HG02943 (cell line): Measurements from ENCODE around the gene PLA2G4C.
"Not testable (repeated sequence)": the region's sequence is repeated elsewhere in the genome, so short reads cannot be mapped to it uniquely, and the experiment has no call there.

ENCODE experiments used
- ATAC-seq: cut with Tn5 transposase; IDR thresholded peaks from one replicate; pipeline ENCODE4 v1.9.1; 2021; ENCODE audit warnings: mild to moderate bottlenecking, low read depth, moderate library complexity; ENCODE audit not compliant: unreplicated experiment

Gene PLA2G4C

DNA sequence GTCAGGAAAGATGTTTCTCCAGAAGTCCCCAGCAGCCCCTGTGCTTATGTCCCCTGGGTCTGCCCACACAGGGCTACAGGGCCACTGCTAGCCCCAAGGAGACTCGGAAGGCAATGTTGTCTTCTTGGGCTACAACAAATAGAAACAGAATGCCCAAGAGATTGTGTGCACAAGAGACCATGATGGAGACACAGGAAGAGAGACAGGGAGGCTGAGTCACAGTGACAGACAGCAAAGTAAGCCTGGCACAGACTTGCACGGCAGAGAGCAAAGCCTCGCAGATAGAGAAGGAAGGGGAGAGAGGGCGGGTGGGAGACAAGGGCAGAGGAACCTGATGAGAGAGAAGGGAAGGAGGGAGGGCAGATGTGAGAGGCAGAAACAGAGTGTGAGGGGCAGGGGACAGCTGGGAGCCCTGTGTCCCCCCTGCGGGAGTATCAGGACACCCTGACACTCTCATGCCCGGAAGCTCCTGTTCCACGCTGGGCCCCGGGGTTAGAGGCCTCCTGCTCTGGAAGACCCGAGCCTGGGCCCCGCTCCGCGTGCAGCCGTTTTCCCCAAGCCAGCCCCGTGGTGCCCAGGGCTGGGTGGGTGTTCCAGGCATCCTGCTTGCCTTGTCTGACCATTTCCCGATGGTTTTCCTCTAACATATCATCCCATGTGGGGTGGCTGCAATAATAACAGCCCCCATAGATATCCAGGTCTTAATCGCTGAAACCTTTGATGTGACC, 2.7 kb upstream of the PLA2G4C start:
- no peak for ATAC-seq

DNA sequence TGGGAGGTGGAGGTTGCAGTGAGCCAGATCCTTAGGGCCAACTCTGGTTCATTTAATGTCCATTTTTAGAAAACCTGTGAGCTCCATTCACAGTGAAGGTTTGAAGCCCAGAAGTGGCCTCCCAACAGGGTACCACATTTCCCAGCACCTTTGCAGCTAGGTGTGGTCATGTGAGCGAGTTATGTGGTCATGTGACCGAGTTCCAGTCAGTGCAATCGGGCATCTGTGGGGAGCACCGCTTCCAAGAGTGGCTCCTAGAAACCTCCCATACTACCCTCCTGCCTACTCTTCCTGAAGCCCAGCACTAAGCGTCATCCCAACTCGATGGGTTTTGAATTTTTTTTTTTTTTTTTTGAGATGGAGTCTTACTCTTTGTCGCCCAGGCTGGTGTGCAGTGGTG, 663 bp upstream of the PLA2G4C start:
- ATAC-seq: no peak

DNA sequence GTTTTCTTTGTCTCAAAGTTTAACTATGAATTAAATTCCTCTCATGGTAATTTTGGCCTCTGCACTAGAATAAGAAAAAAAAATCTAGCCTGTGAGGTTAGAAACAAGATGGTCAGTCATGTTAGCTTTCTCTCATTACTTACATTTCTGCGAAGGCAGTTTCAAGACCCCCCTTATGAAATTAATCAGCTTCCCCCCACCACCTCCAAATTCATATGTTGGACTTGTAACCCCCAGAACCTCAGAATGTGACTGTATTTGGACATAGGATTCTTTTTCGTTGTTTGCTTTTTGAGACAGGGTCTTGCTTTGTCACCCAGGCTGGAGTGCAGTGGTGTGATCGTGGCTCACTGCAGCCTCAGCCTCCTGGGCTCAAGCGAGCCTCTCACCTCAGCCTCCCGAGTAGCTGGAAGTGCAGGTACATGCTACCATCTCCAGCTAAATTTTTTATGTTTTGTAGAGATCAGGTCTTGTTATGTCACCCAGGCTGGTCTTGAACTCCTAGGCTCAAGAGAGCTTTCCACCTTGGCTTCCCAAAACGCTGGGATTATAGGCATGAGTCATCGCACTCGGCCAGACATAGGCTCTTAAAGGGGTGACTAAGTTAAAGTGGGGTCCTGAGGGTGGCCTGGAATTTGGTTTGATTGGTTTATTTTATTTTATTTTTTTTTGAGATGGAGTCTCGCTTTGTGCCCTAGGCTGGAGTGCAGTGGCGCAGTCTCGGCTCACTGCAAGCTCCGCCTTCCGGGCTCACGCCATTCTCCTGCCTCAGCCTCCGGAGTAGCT, 1.4 kb downstream of the PLA2G4C start:
- ATAC-seq: no peak

DNA sequence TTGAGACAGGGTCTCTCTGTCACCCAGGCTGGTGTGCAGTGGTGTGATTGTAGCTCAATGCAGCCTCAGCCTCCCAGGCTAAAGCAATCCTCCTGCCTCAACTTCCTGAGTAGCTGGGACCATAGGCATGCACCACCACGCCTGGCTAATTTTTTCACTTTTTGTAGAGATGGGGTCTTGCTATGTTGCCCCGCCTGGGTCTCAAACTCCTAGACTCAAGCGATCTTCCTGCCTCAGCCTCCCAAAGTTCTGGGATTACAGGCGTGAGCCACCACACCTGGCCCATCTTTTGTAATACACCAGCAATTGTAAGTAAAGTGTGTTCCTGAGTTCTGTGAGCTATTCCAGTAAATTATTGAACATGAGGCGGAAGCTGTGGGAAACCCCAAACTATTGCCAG, 6.7 kb downstream of the PLA2G4C start:
- ATAC-seq: no peak

DNA sequence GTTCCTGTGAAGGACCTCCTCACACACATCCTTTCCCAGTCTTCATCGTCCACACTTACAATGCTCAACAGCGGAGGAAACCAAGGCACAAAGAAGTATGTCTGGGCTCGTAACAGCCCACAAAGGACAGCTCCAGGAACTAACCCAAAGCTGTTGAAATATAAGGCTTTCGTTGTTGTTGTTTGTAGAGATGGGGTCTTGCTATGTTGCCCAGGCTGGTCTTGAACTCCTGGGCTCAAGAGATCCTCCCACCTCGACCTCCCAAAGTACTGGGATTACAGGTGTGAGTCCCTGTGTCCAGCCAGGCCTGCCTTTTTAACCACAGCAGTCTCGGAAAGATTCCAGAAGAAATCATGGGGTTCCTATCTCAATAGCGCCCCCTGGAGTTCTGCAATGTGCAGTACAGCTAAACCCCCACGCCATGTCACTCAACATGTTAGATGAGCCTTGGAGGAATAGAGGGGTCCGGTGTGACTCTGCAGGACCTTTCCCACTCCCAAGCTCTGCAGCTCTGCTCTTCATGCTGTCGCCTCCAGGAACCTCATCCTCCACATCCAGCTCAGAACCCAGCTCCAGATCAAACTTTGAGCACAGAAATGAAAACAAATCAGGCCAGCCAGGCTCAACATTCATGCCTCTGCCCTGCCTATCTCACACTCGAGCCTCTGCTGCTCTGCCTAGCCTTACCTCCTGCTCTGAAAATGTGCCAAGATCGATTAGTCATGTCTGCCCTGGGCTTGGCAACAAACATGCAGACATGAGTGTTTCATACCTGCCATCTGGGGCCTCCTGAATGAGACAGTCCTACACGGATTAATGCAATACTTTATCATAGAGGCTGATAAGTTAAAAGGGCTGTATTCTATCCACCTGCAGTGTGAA, 7.5 kb downstream of the PLA2G4C start:
- ATAC-seq: no peak

DNA sequence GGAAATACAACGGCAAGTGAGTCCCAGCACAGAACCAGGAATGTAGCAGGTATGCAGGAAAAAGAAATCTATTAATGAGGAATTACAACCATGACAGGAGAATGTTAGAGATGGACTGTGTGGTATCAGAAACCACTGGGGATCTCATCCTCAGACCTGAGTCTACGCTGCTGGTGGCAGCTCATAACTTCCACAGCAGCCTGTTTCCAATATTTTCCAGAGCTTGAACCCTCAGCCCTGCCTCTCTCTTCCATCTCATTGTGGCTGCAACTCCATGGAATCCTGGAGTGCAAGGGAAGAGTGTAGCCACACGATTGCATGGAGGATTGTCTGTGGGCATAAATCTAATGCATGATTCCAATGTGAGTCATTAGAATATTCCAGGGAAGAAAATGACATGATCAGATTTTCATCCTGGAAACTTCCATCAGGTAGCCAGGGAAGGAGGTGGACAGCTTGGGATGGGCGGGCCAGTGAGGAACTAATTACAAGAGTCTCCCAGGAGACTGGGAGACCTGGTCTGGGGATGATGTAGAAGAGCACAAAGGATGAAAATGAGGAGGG, 14.9 kb downstream of the PLA2G4C start:
- no peak for ATAC-seq

DNA sequence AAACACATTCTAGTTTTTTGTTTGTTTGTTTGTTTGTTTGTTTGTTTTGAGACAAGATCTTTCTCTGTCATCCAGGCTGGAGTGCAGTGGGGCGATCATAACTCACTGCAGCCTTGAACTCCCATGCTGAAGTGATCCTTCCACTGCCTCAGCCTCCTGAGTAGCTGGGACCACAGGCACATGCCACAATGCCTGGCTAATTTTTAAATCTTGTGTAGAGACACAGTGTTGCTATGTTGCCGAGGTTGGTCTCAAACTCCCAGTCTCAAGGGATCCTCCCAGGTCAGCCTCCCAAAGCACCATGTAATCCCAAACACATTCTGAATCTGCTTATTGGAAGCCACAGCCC, 15.8 kb downstream of the PLA2G4C start:
- ATAC-seq: no peak

DNA sequence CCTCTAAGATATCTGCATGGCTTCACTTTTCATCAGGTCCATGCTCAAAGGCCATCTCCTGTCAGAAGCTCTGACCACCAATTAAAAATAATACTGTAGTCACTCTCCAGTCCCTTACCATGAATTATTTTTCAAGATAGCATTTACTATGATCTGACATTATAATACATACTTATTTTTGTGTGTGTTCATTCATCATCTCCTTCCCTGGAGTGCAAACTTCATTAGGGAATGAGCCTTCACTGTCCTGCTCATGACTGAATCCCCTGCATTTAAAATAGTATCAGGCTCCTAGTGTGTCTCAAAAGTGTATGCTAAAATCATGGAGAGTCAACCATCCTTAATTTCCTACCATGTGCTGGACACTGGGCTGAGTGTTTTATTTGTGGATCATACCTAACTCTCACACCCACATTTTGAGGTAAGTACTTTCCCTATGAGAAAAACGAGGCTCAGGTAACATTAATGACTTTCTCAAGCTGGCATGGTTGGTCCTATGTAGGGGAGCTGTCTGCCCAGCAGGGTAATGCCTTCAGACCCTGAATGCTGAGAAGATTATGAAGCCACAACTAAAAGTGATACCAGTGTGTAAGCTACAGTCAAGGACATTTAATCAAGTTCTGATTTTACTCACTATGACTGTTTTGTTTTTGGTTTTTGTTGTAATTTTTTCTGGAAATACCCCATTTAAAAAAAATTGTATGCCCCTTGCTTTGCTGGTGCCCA, 16.3 kb downstream of the PLA2G4C start:
- no peak for ATAC-seq

DNA sequence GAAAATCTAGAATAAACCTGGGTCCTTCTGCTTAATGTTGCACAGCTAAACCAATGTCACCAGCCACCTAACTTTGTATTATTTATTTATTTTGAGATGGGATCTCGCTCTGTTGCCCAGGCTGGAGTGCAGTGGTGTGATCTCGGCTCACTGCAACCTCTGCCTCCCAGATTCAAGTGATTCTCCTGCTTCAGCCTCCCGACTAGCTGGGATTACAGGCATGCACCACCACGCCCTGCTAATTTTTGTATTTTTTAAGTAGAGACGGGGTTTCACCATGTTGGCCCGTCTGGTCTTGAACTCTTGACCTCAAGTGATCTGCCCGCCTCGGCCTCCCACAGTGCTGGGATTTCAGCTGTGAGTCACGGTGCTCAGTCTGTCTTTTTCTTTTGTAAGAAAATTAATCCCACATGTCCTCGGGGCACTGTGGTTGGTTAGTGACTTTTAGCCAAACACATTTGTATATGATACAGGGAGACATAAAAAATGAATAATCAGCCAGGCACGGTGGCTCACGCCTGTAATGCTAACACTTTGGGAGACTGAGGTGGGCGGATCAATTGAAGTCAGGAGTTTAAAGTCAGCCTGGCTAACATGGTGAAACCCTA, 19.4 kb downstream of the PLA2G4C start:
- ATAC-seq: not testable (repeated sequence)

DNA sequence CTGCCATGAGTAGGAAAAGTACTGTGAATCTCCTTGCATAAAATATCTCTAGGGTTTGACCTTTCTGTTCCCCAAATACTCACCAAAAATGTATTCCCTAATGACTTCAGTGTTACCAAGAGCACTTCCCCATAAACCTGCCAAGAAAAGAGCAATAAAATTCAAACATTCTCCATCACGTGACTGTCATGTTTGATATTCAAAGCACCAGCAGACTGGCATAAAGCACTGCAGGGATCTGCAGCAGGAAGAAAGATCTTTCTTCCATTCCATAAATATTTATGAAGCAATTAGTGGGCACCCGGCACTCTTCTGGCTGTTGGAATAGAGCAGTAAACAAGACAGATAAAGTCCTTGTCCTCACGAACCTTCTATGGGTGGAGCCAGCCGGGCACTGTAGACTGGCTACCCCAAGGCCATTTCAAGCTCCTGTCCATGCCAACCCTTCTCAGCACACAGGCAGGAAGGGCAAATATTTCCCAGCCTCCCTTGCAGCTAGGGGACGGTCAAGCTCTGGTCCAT, 20.3 kb downstream of the PLA2G4C start:
- ATAC-seq: no peak

DNA sequence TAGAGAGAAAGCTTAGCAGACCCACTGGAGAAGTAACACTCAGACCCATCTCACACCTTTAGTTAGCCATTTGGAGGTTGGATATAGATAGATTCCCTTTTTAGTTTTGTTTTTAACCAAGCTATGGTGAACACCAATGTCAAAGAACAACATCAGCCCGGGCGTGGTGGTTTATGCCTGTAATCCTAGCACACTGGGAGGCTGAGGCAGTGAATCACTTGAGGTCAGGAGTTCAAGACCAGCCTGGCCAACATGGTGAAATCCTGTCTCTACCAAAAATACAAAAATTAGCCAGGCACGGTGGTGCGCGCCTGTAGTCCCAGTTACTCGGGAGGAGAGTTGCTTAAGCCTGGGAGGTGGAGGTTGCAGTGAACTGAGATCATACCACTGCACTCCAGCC, 21.6 kb downstream of the PLA2G4C start:
- not testable (repeated sequence) for ATAC-seq

DNA sequence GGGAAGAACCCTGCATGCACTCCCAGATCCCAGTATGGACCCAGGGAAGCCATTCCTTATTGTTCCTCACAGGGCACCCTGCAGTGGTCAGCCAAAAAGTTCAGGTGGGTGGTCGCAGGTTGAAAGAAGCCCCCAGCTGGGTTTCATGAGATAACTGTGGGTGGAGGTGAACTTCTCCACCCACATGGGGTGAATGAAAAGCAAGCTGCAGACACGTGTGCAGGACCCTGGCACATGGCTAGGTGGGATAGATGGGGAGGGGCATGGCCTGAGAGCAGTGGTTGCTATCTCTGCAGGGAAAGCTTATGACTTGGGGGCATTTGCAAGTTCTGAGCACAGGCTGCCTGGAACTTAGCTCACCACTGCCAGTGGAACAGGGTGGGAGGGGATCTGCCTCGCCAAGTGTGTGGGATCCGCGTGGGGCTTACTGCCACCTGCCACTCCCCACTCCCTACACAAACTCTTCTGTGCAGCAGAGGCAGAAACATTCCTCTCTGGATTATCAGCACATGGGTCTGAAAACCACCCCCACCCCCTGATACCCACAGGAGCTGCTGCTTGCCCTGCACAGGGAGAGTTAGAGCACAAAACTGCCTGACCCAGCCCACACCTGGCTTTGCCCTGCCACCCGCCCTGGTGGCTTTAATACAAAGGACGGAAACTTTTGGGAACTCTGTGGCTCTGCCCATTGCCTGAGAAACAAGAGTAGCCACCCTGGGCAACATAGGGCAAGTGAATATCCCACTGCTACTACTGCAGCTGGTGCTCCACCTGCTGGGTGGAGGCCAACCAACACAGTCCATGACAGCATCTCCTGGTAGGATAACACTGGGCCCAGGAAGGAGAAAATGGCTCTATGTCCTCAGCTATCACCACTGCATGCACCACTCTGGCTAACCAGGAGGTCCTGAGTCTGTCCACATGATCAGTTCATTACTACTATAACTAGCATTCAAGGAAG, 24.4 kb downstream of the PLA2G4C start:
- ATAC-seq: no peak

DNA sequence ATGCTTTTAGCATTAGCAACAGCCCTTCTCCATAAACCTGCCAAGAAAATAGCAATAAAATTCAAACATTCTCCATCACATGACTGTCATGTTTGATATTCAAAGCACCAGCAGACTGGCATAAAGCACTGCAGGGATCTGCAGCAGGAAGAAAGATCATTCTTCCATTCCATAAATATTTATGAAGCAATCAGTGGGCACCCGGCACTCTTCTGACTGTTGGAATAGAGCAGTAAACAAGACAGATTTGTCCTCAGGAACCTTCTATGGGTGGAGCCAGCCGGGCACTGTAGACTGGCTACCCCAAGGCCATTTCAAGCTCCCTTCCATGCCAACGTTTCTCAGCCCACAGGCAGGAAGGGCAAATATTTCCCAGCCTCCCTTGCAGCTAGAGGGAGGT, 25.5 kb downstream of the PLA2G4C start:
- ATAC-seq: no peak

DNA sequence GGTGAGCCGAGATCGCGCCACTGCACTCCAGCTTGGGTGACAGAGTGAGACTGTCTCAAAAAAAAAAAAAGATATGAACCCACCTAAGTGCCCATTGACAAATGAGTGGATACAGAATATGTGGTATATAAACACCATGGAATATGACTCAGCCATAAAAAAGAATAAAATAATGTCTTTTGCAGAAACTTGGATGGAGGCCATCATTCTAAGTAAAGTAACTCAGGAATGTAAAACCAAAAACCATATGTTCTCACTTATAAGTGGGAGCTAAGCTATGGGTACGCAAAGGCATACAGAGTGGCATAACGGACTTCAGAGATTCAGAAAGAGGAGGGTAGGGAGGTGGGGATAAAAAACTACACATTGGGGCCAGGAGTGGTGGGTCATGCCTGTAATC, 29.5 kb downstream of the PLA2G4C start:
- no peak for ATAC-seq

DNA sequence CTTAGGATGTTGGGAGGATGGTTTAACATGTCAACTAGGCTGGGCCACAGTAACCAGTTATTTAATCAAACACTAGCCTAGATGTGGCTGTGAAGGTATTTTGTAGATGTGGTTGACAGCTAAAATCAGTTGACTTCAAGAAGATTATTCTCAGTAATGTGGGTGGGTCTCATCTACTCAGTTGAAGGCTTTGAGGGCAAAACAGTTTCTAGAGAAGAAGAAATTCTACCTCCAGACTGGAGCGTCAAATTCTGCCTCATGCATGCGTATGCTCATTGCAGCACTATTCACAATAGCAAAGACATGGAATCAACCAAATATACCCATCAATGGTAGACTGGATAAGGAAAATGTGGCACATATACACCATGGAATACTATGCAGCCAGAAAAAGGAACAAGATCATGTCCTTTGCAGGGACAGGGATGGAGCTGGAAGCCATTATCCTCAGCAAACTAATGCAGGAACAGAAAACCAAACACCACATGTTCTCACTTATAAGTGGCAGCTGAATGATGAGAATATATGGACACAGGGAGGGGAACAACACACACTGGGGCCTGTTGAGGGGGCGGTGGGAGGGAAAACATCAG, 40.3 kb downstream of the PLA2G4C start:
- not testable (repeated sequence) for ATAC-seq

DNA sequence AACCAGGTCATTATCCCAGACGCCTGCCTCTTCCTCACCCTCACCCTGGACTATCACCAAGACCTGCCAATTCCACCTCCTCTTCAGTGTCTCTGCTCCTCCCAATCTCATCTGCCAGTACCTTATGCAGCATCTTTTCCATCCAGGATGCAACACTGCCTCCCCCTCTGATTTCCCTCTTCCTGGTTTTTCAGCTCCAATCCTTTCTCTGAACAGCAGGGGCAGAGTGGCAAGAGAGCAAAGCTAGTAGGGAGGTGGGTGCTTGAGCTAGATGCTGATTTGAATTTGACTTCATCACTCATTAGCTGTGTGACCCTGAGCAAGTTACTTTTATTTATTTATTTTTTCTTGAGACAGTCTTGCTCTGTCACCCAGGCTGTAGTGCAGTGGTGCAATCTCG, 41.2 kb downstream of the PLA2G4C start:
- no peak for ATAC-seq

DNA sequence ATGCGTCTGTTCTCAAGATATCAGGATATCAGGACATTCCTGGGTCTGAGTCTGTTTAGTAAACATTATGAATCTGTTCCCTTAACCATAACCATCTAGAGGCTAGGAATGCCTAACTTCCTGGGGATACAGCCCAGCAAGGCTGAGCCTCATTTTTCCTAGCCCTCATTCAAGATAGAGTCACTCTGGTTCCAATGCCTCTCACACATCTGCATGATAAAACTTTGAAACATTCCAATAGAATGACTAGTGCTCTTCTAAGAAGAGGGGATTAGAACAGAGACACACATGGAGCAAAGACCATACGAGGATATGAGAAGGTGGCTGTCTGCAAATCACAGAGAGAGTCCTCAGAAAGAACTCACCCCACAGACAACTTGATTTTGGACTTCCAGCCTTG, 46.1 kb downstream of the PLA2G4C start:
- ATAC-seq: no peak
